ENCODE results near the gene VCP. TPM values are rescaled to one million over a fixed set of nuclear protein-coding genes. Genes with fewer than 3 reads are reported as not detected.

Gene VCP
- total and polyA plus RNA-seq, 2 experiments from 2014 or later = 226 to 338 TPM

- H3K4me3 ChIP-seq = peak overlapping the region; percentile 96
- H3K36me3 ChIP-seq = peaks cover 18% of the 10 kb centered on the region
- TF ChIP-seq CTCF (IDR thresholded peaks at IDR 0.05; ENCODE audit: low read depth, low read length) = no peak
- peak overlapping the region; percentile 100 for H3K27ac ChIP-seq
- H3K9me3 ChIP-seq (ENCODE audit: low read depth) = no peaks in the 10 kb centered on the region
- peaks cover 19% of the 10 kb centered on the region for H3K4me1 ChIP-seq (ENCODE audit: low read depth)
- no peaks in the 10 kb centered on the region for H3K27me3 ChIP-seq
- DNase-seq (ENCODE audit: low read depth in 1 of 2, low spot score in 1 of 2) = peak in 1 of 2 donors; percentile 29
Observed at GRCh38 chr9:35070823-35071813, 1.3 kb downstream of the VCP start.

GRCh38 chr9:35069020-35069419 lies 3.4 kb downstream of the VCP start:
- Histone ChIP-seq H3K36me3 (peaks cover 39% of the 10 kb centered on the region), H3K4me1 (ENCODE audit: low read depth) (peaks cover 19% of the 10 kb centered on the region), H3K27ac (no peak overlapping the region), H3K27me3 (no peaks in the 10 kb centered on the region), H3K4me3 (no peak overlapping the region), H3K9me3 (ENCODE audit: low read depth) (no peaks in the 10 kb centered on the region)
- TF ChIP-seq CTCF (IDR thresholded peaks at IDR 0.05; ENCODE audit: low read depth, low read length) = no peak
- no peak for DNase-seq (ENCODE audit: low read depth in 1 of 2, low spot score in 1 of 2)

- H3K36me3 ChIP-seq = peaks cover 58% of the 10 kb centered on the region
- peaks cover 16% of the 10 kb centered on the region for H3K4me1 ChIP-seq (ENCODE audit: low read depth)
- H3K4me3 ChIP-seq = no peak overlapping the region
- H3K27me3 ChIP-seq = no peaks in the 10 kb centered on the region
- no peak for DNase-seq (ENCODE audit: low read depth in 1 of 2, low spot score in 1 of 2)
- no peak overlapping the region for H3K27ac ChIP-seq
- no peaks in the 10 kb centered on the region for H3K9me3 ChIP-seq (ENCODE audit: low read depth)
- no peak for TF ChIP-seq CTCF (IDR thresholded peaks at IDR 0.05; ENCODE audit: low read depth, low read length)
Observed at GRCh38 chr9:35067056-35067455, 5.4 kb downstream of the VCP start.

- Histone ChIP-seq H3K4me3 (no peak overlapping the region), H3K36me3 (peaks cover 98% of the 10 kb centered on the region), H3K27me3 (no peaks in the 10 kb centered on the region), H3K9me3 (ENCODE audit: low read depth) (no peaks in the 10 kb centered on the region), H3K4me1 (ENCODE audit: low read depth) (no peaks in the 10 kb centered on the region), H3K27ac (no peak overlapping the region)
- DNase-seq (ENCODE audit: low read depth in 1 of 2, low spot score in 1 of 2) = no peak
- TF ChIP-seq CTCF (IDR thresholded peaks at IDR 0.05; ENCODE audit: low read depth, low read length) = no peak
Observed at GRCh38 chr9:35060548-35061207, 11.7 kb downstream of the VCP start.

GRCh38 chr9:35059438-35059837 lies 13.0 kb downstream of the VCP start:
- Histone ChIP-seq H3K27me3 (no peaks in the 10 kb centered on the region), H3K27ac (no peak overlapping the region), H3K9me3 (ENCODE audit: low read depth) (no peaks in the 10 kb centered on the region), H3K4me1 (ENCODE audit: low read depth) (no peaks in the 10 kb centered on the region), H3K4me3 (no peak overlapping the region), H3K36me3 (peaks cover 93% of the 10 kb centered on the region)
- no peak for DNase-seq (ENCODE audit: low read depth in 1 of 2, low spot score in 1 of 2)
- no peak for TF ChIP-seq CTCF (IDR thresholded peaks at IDR 0.05; ENCODE audit: low read depth, low read length)

Measured in cardiac muscle cell (in vitro differentiated cells and primary cell).